Brain microvascular endothelial cell (primary cell): Measurements from ENCODE around the gene CA9.
A peak's percentile ranks its signal among the peaks of the same experiment; 100 is the strongest.

Experiments
- DNase-seq: peaks from one replicate; pipeline ENCODE4 v3.0.0-alpha.2; 2020
- H3K27ac ChIP-seq: fragments of 250-450 bp; sonication (Bioruptor Pico); 2 replicates; pipeline ENCODE4 v1.5.1; 2020; ENCODE audit warnings: mild to moderate bottlenecking, moderate library complexity
- H3K27me3 ChIP-seq: fragments of 250-450 bp; sonication (Bioruptor Pico); replicated peaks from 2 replicates; pipeline ENCODE4 v1.5.1; 2020; ENCODE audit warnings: mild to moderate bottlenecking
- H3K36me3 ChIP-seq: fragments of 250-450 bp; sonication (Bioruptor Pico); replicated peaks from 2 replicates; pipeline ENCODE4 v1.5.1; 2020; ENCODE audit warnings: mild to moderate bottlenecking
- H3K4me3 ChIP-seq: 2 replicates; pipeline ENCODE4 v1.5.1; 2011; ENCODE audit warnings: low read depth, mild to moderate bottlenecking, control low read depth, low read length, moderate library complexity
- in situ Hi-C: cut with HindIII; loops from 2 replicates; pipeline ENCODE4 v1.10.0; 2017; ENCODE audit warnings: low sequenced_read_pairs, low pct_ligation_motif_present
- TF ChIP-seq, protein P1 (sequence below): IDR thresholded peaks from 2 replicates; pipeline ENCODE4 v1.5.1; 2011; ENCODE audit warnings: low read depth, mild to moderate bottlenecking, moderate library complexity, low read length, control low read depth, inconsistent platforms; ENCODE audit errors: missing control alignments

The CA9 gene

DNA sequence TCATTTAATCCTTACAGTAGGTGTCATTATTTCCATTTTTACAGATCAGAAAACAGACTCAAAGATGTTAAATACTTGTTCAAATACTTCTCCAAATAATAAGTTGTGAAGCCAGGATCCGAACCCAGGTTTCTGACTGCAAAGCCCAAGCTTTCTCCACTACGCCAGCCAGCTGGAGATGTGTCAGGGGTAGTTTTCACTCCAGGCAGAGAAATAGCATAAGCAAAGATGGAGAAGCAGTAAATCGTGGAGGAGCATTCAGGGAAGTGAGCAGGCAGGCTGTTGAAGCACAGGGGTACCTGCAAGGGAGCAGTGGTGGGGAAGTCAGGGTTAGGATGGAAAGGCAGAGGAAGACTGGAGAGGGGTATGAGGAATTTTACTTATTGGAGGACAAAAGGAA is 55.4 kb downstream of the CA9 start:
- Histone ChIP-seq H3K36me3 (peaks cover 27% of the 10 kb centered on the region), H3K27me3 (no peaks in the 10 kb centered on the region), H3K4me3 (peak overlapping the region; percentile 96), H3K27ac (peak overlapping the region; percentile 76)
- in situ Hi-C loops: no loop called here
- DNase-seq: no peak
- TF ChIP-seq, protein P1, sequence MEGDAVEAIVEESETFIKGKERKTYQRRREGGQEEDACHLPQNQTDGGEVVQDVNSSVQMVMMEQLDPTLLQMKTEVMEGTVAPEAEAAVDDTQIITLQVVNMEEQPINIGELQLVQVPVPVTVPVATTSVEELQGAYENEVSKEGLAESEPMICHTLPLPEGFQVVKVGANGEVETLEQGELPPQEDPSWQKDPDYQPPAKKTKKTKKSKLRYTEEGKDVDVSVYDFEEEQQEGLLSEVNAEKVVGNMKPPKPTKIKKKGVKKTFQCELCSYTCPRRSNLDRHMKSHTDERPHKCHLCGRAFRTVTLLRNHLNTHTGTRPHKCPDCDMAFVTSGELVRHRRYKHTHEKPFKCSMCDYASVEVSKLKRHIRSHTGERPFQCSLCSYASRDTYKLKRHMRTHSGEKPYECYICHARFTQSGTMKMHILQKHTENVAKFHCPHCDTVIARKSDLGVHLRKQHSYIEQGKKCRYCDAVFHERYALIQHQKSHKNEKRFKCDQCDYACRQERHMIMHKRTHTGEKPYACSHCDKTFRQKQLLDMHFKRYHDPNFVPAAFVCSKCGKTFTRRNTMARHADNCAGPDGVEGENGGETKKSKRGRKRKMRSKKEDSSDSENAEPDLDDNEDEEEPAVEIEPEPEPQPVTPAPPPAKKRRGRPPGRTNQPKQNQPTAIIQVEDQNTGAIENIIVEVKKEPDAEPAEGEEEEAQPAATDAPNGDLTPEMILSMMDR: no peak

DNA sequence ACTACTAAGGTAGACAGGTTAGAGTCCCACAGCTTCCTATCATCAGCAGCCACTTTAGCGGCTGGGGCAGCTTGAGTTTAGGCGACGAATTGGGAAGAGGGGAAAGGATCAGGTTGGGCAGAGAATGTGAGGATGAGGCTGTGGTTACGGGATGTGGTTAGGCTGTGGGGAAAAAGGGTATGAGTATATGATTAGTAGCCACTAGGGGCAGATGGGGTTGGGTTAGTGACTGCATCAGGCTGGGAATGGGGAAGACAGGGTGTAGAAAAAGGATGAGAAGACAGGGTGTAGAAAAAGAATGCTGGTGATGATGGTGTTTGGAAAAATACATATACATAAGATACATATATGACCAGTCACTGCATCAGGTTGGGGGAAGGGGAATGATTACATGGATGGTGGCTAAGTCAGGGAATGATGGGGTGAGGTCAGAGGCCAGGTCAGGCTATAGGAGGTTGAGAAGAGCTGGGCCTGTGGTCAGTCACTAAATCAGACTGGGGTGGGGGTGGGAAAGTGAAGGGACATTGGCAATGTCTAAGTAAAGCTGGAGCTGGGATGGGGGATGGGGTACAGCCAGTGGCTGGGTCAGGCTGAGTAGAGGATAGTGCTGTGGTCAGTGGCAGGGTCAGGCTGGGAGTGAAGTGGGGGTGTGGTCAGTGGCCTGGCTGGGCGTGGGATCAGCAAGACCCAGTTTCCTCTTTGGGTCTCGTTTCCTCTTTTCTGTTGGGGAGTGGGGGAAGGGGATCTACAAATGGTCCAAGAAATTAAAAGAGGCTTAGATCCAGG is 56.2 kb downstream of the CA9 start:
- Histone ChIP-seq H3K27me3 (no peaks in the 10 kb centered on the region), H3K36me3 (peaks cover 21% of the 10 kb centered on the region), H3K27ac (peak overlapping the region; percentile 76), H3K4me3 (peak overlapping the region; percentile 96)
- in situ Hi-C loops: no loop called here
- peak; percentile 80 for DNase-seq
- TF ChIP-seq, protein P1: peak; percentile 80

DNA sequence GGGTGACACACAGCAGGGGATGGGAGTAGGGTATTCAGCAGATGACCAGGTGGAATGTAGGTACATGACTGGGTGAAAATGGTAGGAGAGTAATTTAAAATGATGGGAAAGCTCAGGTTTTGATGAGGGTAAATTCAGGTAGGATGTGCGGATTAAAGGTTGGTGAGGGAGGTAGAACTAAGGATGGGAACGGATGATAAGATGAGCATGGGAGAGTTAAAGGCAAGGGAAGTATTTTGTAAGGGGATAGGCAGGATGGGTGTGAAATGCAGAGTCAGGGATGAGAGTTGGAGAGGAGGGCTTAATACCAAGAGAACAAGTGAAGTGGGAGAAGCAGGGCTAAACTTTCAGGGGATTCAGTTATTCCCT is 56.7 kb downstream of the CA9 start:
- peaks cover 21% of the 10 kb centered on the region for H3K36me3 ChIP-seq
- in situ Hi-C loops: no loop called here
- no peaks in the 10 kb centered on the region for H3K27me3 ChIP-seq
- DNase-seq: no peak
- peak overlapping the region; percentile 76 for H3K27ac ChIP-seq
- TF ChIP-seq, protein P1: no peak
- H3K4me3 ChIP-seq: peak overlapping the region; percentile 96
